Stimulated activated CD4-positive, alpha-beta T cell treated with anti-CD3 and anti-CD28 coated beads, Interleukin-15, amount 100 ng/mL, for 1 hour (primary cell): ENCODE measurements around the gene CLCN7.
A peak's percentile ranks its signal among the peaks of the same experiment; 100 is the strongest.

ENCODE experiments used
- DNase-seq, 2 donors: peaks; one replicate each; pipeline ENCODE4 v3.0.0-alpha.2; 2020; ENCODE audit warnings: low read depth in 1 of 2, low spot score in 1 of 2

CLCN7 gene

GRCh38 chr16:1431497-1432270 lies 43.1 kb downstream of the CLCN7 start:
- DNase-seq = no peak

DNA sequence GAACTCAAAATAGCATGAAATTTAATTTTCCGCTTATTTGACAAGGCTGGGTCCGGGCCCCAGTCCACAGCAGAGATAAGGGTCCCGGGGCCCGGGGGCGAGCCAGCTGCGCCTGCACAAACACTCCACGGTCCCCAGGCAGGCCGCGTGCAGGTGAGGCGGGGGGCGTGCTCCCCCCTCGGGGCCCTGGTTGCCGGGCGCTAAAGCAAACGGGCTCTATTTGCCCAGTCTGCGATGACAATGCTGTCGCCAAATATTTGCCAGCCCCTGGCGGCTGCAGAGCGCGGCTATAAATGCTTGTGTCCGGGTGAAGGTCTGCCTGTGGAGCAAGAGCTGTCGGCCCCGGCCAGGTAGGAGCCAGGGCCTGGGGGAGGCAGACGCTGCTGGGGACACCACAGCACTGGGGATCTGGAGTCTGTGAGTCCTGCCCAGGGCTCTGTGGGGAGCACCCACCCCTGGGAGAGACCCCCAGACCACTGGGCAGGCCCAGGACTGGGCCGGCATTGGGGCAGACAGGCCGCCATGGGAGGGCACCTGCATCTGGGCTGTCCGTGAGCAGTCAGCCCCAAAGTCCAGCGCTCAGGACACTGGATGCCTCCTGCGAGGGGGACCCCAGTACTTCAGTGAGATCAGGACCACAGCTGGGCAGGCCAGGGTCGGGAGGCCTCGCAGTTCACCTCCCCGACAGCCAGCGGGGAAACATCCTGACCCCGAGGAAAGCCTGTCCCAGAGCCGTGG lies 43.9 kb downstream of the CLCN7 start, which contains the start of gene PERCC1:
Gene PERCC1 (plus strand): TSS at position 320 of the 738 bp plus-strand sequence. CDS start 1,516 bp downstream, outside the sequence.
- no peak for DNase-seq

GRCh38 chr16:1430214-1430758 lies 44.5 kb downstream of the CLCN7 start:
- DNase-seq = no peak

DNA sequence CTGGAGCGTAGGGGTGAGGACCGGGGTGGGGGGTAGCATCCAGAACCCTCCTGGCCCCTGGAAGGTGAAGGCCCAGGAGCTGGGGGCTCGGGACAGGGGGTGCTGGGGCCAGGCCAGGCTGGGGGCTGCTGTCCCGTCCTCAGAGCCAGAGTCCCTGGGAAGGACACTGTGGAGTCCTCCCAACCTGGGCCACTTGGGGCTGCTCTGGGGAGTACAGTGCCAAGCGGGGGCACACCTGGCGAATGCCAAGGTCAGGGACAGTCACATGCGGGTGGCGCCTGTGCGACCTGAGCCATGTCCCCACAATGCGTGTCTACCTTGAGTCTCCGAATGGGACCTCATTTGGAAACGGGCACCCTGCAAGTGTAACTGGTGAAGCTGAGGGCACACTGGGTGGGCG lies 45.2 kb downstream of the CLCN7 start:
- DNase-seq = no peak

DNA sequence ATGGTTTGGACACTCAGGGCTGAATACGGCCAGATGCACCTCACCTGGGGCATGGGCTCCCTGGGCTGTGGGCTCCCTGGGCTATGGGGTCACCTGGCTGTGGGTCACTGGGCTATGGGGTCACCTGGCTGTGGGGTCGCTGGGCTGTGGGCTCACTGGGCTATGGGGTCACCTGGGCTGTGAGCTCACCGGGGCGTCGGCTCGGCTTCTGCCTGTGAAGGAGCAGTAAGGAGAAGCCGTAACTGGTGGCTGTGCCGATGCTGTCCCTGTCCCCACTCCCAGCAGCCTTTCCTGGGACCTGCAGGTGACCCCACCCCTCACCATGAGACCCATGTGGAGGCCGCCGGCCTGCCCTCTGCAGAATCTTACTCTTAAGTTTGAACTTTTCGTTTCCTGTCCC lies 45.8 kb downstream of the CLCN7 start:
- no peak for DNase-seq

DNA sequence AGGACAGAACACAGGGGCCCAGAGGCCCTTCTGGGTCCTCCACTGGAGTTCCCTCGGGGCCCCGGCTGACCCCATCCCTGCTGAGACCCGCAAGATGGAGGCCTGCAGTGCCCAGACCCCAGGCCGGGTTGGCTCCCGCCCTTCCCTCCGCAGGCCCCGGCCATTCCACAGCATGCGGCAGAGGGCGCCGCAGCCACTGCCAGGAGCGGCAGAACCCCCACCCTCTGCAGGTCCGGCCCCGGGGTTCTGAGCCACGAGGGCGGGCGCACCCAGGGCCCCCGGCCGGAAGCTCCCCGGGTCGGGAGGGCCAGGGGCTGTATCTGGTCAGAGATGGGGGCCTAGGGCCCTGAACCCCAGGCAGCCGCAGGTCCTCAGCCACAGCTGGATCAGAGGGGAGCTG lies 46.3 kb downstream of the CLCN7 start:
- no peak for DNase-seq

- DNase-seq = no peak
Observed at GRCh38 chr16:1427473-1428461, 47.1 kb downstream of the CLCN7 start.

DNA sequence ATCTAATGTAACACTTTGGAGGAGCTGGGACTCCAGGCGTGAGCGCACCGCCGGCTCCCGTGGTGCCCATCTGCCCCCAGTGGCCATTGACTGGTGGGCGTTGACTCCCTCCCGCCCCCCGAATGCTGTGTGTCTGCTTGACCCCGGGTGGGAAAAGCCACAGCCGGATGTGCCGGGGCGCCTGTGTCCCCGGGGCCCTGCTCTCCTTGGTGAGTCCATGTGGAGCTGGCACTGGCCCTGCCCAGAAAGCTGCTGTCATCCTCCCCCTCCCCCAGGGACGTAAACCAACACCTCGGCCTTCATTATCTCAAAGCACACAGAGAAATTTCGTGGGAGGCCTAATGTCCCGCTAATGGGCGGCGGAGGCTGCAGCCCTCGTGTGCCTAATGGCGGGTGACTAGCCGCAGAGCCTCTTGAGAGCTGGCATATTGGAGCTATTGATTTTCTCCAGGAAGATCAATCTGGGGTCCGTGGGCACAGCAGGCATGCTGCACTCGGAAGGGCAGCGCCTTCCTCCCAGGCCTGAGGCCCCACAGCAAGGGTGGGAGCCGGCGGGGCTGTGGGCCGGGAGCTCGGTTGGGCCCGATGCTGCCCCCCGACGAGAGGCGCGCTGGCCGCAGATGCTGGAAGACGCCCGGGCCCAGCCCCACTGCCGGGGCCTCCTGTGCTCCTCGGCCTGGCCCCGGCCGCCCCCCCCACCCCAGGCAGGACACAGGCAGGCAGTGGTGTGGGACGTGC lies 47.9 kb downstream of the CLCN7 start:
- no peak for DNase-seq

- no peak for DNase-seq
Observed at GRCh38 chr16:1425616-1426370, 49.0 kb downstream of the CLCN7 start.

DNA sequence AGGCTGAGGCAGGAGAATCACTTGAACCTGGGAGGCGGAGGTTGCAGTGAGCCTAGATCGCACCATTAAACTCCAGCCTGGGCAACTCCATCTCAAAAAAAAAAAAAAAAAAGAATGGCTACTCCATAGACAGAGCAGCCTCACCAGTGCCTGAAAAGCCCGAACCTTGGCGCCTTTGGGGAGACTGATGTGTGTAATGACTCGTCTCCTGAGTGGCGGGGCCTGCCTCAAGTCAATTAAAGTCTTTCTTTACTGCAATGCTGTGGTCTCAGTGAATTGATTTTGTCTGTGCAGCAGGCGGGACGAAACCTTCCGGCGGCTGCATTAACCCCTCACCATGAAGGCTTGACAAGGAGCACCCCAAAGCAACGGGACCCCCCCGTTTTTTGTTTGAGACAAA lies 50.8 kb downstream of the CLCN7 start:
- DNase-seq = no peak

DNA sequence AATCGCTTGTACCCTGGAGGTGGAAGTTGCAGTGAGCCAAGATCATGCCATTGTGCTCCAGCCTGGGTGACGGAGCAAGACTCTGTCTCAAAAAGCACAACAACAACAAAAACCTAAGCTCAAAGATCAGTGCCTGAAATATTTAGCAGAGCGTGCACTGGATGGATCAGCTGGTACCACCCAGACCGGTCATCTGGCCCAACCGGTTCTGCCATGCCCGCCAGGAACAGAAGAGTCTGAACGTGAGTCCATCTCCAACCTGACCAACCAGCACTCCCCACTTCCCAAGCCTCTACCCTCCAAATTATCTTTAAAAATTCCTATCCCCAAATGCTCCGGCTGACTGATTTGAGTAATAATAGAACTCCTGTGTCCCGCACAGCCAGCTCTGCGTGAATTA lies 52.8 kb downstream of the CLCN7 start:
- DNase-seq = no peak

DNA sequence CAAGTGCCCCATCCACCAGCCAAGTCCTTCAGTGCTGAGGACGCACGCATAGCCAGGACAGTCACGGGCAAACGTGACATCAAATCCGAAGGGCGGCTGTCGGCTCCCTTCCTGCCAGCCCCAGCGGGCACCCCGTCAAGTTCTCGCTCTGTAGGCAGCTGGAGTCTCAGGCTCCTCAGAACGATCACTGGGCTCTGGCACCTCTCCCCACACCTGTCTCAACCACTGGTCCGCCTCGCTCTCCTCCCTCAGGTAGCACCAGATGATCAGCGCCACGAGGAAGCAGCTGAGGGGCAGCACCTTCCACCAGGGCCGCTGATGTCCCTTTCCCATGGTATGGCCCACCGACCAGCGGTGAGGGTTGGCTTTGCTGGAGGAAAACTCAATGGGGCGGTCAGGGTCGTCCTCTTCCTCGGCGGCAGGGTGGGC lies 54.7 kb downstream of the CLCN7 start:
- no peak for DNase-seq

- DNase-seq = no peak
Observed at GRCh38 chr16:1416521-1416941, 58.3 kb downstream of the CLCN7 start.

DNA sequence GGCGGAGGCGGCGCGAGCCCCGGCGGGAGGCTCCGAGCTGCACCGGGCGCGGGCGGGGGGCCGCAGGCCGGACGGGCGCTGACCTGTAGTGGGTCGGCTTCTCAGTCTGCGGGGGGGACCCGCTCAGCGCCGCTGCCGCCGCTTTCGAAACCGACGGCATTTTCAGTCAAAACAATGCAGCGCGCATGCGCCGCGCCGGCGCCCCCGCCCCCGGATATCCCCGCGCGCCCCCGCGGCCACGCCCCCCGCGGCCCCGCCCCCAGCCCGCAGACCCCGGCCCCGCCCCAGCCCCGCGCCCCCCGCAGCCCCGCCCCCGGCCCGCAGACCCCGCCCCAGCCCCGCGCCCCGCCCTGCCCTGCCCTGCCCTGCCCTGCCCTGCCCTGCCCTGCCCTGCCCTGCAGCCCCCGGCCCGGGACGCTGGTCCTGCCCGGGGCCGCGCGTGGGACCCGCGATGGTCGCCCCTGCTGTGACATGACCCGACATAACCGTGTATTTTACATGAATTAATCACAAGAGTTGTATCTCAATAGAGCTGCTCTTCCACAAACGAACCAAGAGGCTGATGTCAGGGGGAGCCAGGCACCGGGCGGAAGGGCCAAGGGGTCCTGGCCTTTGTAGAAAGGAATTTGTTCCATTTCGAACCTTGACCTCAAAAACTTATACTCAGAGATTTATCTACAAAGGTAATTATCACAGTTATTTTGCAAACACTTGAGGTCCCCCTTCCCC lies 60.1 kb downstream of the CLCN7 start, which contains the start of gene UNKL:
Gene UNKL (minus strand): TSS at position 173 of the 729 bp plus-strand sequence. CDS start 13 bp downstream, at position 160.
- DNase-seq = peak; percentile 73 to 77

- peak; percentile 44 to 57 for DNase-seq
Observed at GRCh38 chr16:1413684-1414531, 60.9 kb downstream of the CLCN7 start.

DNA sequence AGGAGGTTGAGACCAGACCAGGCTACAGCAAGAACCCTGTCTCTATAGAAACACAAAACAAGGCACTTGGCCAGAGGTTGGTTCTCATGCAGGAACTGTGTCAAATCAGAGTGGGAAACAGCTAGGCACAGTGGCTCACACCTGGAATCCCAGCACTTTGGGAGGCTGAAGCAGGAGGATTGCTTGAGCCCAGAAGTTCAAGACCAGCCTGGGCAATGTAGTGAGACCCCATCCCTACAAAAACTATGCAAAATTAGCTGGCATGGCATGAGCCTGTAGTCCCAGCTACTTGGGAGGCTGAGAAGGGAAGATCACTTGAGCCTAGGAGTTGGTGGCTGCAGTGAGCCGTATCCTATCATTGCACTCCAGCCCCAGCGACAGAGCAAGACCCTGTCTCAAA lies 62.0 kb downstream of the CLCN7 start:
- no peak for DNase-seq

- DNase-seq = peak; percentile 97
Observed at GRCh38 chr16:1408171-1408837, 66.5 kb downstream of the CLCN7 start.
